AG04449 (cell line): ENCODE measurements around the gene THOC5.

Experiments
- CTCF ChIA-PET: fragments of 350-600 bp; formaldehyde crosslinking; extraction: SDS; loops from one replicate; lab custom pipeline; 2021; ENCODE audit warnings: antibody characterized with exemption; lab: Yijun Ruan, JAX
- POLR2A ChIA-PET: fragments of 400-600, 350-600 bp; formaldehyde crosslinking; extraction: SDS; loops from one replicate; lab custom pipeline; 2020; ENCODE audit warnings: antibody characterized with exemption, inconsistent platforms; lab: Yijun Ruan, JAX
- DNase-seq: peaks from one replicate; pipeline ENCODE4 v3.0.0-alpha.2; 2010; ENCODE audit warnings: low read depth, low spot score
- H3K4me3 ChIP-seq: 2 replicates; pipeline ENCODE4 v1.5.1; 2011; ENCODE audit warnings: low read depth, mild to moderate bottlenecking, control low read depth, low read length
- CTCF ChIP-seq: IDR thresholded peaks from one replicate; pipeline ENCODE4 v1.5.1; 2011; ENCODE audit warnings: mild to moderate bottlenecking, moderate library complexity, low read length, control low read depth, inconsistent platforms; ENCODE audit not compliant: insufficient read depth; ENCODE audit errors: missing control alignments

Gene THOC5

GRCh38 chr22:29517215-29517908 lies 36.2 kb downstream of the THOC5 start:
- DNase-seq: no peak
- POLR2A ChIA-PET: no interaction called here
- CTCF ChIA-PET: interaction anchor here (0.9 to 1.5 kb wide), 2 partner anchors 47 to 211 kb away, joined by 3 read pairs; partner anchors contain the start of gene GAS2L1
- TF ChIP-seq CTCF: no peak
- no peak overlapping the region for H3K4me3 ChIP-seq

DNA sequence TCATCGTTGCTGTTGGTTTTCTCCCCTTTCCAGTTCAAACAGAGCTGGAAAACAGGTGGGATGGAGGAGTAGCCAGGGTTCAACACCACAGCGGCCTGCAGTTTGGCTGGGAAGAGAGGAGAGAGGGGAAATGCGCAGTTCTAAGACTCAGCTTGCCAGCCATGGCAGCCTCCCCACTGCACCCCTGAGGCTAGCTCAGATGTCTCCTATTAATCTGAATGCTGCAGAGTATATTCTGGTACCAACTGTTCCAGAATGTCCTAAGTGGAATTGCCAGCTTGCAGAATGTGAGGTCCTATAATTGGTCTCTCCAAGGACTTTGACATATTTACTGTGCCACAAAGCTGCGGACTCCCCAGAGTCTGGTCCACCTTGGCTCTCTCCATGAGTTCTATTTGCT lies 41.5 kb downstream of the THOC5 start:
- ChIA-PET CTCF (interaction anchor here (1.6 to 1.8 kb wide), 2 partner anchors 12 to 41 kb away, joined by 4 to 5 read pairs; partner anchors contain the start of gene THOC5), POLR2A (interaction anchor here (0.6 kb wide), 1 partner anchor 23 kb away, joined by 3 read pairs; no protein-coding TSS in a partner anchor)
- no peak overlapping the region for H3K4me3 ChIP-seq
- no peak for DNase-seq
- no peak for TF ChIP-seq CTCF

- H3K4me3 ChIP-seq: no peak overlapping the region
- TF ChIP-seq CTCF: no peak
- no peak for DNase-seq
- ChIA-PET CTCF (interaction anchor here (1.1 to 1.7 kb wide), 3 partner anchors 43 to 117 kb away, joined by 3 to 6 read pairs (median 6); partner anchors contain the start of gene THOC5), POLR2A (interaction anchor here (0.6 kb wide), 1 partner anchor 24 kb away, joined by 3 read pairs; no protein-coding TSS in a partner anchor)
Observed at GRCh38 chr22:29511126-29511862, 42.3 kb downstream of the THOC5 start.

DNA sequence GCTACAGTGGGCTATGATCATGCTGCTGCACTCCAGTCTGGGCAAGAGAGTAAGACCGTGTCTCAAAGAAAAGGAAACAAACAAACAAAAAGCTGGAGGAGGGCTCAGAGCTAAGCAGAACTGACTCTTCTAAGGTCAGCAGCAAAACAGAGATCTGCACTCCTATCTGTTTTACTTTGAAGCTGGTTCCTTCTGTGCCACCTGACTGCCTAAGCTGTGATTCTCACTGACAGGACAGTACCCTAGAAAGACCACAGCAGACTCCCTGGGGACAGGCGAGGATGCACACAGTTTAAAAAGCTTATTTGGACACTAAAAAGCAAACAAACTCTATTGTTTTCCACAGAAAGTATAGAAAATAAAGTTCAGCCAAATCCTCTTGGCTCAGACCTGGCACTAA lies 43.0 kb downstream of the THOC5 start:
- POLR2A ChIA-PET: no interaction called here
- DNase-seq: no peak
- CTCF ChIA-PET: interaction anchor here (1.1 to 1.7 kb wide), 3 partner anchors 43 to 116 kb away, joined by 3 to 6 read pairs (median 6); partner anchors contain the start of gene THOC5
- H3K4me3 ChIP-seq: no peak overlapping the region
- no peak for TF ChIP-seq CTCF

GRCh38 chr22:29509815-29510214 lies 43.7 kb downstream of the THOC5 start:
- TF ChIP-seq CTCF: no peak
- H3K4me3 ChIP-seq: no peak overlapping the region
- CTCF ChIA-PET: interaction anchor here (1.7 kb wide), 1 partner anchor 116 kb away, joined by 6 read pairs; no protein-coding TSS in a partner anchor
- DNase-seq: no peak
- POLR2A ChIA-PET: no interaction called here

- ChIA-PET POLR2A (no interaction called here), CTCF (interaction anchor here (1.7 kb wide), 1 partner anchor 115 kb away, joined by 6 read pairs; no protein-coding TSS in a partner anchor)
- no peak for TF ChIP-seq CTCF
- no peak for DNase-seq
- H3K4me3 ChIP-seq: no peak overlapping the region
Observed at GRCh38 chr22:29509298-29509697, 44.3 kb downstream of the THOC5 start.
